OCI-LY7 (cell line): ENCODE data around the gene ELP4.

Source experiments
- CTCF ChIP-seq: fragments of 200-600 bp; sonication (generic); conservative IDR thresholded peaks from 2 replicates; pipeline ENCODE4 v1.5.1; 2014; ENCODE audit warnings: mild to moderate bottlenecking, antibody characterized with exemption, low read length, moderate library complexity, mixed read lengths
- EZH2phosphoT487 ChIP-seq: fragments of 200-600 bp; sonication (generic); IDR thresholded peaks from 2 replicates; pipeline ENCODE4 v1.6.1; 2018; ENCODE audit warnings: low read depth, borderline replicate concordance, mild to moderate bottlenecking, mixed run types, antibody characterized with exemption, low read length, moderate library complexity, mixed read lengths

DNA sequence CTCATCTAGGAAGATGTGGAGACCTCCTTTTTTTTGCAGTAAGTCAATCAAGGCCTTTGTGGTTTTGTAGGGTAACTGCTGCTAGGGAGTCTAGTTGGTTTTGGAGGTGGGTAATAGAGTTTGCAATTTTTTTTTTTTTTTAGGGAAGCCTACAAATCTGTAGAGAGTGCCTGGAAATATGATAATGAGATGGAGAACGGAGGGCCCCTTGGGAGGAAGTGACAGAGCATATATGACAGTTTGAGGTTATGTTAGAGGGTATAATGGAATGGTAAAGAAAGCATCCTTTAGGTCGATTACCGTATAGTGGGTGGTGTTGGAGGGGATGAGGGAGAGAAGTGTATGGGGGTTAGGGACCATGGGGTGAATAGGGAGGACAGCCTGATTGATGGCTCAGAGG, 98.3 kb downstream of the ELP4 start:
- no peak for TF ChIP-seq CTCF
- TF ChIP-seq EZH2phosphoT487, result no peak
